SKM-1 (cell line): ENCODE measurements around the gene AUH.
A peak's percentile ranks its signal among the peaks of the same experiment; 100 is the strongest.

Experiments used
- DNase-seq: peaks from one replicate; lab custom pipeline; 2025; ENCODE audit not compliant: unreplicated experiment; lab: John Stamatoyannopoulos, UW

Gene AUH

DNA sequence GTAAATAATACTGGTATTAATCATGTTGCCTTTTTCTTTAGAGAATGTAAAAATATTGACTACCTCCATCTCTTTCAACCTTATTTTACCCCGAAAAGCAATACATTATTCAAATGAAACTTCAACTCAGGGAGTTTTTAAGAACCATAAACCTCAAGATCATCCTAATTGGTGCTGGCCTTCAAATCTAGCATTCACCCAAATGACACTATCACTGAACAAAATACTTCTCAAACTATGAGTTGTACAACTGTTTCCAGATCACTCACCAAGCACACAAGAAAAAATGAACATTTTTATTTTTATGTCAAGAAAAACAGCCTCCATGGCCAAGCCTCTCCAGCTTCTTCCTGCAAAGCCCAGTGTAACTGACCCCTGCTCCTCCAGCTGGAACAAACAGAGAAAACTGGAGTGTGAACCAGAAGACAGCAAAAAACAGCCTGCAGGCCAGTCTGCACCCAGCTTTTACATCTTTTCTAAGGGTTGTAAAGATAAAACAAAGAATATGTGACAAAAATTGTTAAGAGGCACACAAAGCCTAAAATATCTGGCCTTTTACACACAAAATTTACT lies 21.2 kb downstream of the AUH start:
- no peak for DNase-seq

DNA sequence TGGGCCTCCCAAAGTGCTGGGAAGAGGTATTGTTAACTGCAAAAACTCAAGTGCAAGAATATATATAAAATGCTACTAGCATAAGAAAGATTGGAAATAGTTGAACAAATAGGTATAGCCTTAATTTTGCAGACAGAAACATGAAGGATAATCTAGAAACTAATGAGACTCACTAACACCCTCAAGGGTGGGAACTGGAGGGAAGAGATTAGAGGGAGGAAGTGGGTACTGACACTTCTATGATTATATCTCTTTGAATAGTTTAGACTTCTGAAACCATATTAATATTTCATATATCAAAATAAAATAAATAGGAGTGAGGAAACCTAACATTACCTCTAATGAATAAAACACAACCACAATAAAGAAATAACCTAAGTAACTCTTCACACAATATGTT lies 23.0 kb downstream of the AUH start:
- no peak for DNase-seq

DNA sequence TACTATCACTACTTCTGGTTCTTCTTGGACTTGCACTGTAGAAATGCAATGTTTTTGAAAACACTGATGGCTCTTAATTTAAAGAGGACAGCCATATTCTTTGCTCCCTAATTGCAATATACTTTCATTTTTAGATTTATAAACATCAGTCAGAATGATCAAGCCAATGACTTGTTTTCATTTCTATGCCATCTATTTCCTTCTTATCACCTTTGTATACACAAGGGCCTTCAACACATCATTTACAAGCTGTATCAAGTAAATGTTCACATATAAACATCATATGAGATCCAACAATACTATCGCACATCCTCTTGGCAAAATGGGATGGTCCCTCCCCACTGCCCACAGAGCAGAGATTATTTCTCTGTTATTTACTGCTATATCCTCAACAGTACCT lies 24.9 kb downstream of the AUH start:
- no peak for DNase-seq

DNA sequence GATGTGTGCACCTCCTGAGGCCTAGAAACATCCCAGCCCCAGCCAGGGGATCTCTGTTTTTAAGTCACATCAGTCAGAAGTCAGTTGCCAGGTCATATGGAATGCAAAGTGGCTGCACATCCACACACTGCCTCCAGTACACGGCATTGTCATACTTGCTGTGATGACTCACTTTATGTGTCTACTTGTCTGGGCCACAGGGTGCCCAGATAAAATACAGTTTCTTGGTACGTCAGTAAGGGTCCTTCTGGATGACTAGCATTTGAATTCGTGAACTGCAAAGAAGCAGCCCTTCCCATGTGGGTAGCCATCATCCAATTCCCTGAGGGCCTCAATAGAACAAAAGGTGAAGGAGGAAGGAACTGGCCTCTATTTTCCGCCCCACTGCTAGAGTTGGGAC lies 27.7 kb downstream of the AUH start:
- no peak for DNase-seq

DNA sequence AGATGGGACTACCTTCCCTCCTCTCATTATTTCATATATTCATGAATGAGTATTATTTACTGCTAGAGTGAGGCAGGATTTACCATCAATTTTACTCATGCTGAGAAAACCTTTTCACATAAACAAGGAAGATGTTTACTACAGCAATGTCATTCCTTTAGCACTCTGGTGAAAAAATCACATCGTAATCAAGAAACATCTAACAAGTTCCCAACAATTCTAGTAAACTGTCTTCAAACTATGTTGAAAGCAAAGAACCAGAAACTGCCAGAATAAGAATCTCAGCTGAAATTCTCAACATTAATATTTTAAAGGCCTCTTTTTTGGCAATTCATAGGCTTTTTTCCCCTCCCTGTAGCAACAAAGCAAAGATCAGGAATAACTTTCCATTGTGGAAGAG lies 28.2 kb downstream of the AUH start:
- DNase-seq = no peak

DNA sequence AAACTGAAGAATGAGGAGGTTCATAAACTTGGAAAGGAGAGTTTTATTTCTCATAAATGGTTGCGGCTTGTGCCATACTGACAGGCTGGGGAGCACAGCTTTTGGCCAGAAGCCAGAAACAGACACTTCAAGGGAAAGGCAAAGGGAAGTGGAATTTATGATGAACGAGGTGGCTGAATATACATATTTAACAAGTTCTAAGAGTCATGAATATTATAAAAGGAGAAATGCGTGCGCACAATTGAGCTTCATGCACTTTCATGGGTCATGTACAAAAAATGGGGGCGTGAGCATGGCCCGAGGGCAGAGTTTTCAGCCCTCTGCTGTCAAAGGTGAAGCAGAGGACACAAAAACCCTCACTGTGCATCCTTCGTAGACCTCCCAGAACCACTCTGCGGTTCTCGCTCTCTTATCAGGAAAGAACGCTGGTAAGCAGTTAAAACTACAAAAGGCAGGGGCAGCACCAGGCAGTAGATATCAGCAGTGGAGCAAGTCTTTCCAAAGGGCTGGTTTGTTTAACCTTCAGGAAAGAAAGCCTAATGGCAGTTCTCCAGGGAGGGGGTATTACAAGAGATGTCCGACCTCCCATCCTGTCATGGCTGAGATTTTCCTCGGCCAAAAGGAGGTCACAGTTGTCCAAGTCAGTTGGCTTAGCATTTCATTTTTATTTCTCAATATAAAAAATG lies 29.0 kb downstream of the AUH start:
- DNase-seq = no peak

DNA sequence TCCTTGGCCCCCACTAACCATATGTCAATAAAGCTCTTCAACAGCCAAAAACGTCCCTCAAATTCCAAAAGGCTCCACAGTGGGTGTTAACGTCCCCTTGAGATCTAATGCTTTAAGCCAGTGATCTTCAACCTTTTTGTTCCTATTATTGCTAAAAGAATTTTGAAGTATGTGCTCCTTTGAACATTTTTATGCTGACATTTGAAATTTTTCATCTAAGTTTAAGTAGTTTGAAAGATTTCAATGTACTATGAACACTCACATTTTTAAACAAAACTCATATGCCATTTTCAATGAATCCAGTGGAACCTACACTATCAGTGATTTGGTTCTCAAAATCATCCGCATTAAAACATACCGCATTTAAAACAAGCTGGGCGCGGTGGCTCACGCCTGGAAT lies 29.9 kb downstream of the AUH start:
- no peak for DNase-seq

DNA sequence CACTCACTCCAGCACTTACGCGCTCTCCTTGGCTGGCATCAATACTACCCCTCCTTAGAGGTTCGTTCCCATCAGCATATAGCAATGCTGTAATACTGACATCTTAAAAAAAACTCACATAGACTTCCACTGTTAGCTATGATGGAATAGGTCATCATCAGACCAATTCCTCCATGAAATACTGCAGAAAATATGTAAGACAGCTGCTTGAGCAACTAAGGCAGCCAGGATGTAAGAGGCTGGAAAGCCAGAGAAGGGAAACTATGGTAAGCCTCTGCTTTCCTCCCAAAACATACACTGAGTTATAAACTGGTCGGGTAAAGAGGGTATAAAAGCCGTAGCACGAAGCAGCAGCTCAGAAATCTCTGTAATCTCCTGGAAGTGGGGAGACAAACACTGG lies 33.5 kb downstream of the AUH start:
- DNase-seq = no peak

DNA sequence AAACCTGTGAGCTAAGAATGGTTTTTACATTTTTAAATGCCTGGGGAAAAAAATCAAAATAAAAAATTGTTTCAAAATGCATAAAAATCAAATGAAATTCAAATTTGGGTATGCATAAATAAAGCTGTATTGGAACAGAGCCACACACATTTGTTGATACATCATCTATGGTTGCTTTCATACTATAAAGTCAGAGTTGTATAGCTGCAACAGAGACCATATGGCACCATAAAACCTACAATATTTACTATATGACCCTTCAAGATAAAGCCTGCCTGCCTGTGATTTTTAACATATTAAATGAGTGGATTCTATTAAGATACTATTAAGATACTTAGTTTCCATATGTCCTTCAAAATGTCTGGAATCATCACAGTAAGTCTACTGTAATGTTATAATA lies 40.0 kb downstream of the AUH start:
- DNase-seq = no peak

DNA sequence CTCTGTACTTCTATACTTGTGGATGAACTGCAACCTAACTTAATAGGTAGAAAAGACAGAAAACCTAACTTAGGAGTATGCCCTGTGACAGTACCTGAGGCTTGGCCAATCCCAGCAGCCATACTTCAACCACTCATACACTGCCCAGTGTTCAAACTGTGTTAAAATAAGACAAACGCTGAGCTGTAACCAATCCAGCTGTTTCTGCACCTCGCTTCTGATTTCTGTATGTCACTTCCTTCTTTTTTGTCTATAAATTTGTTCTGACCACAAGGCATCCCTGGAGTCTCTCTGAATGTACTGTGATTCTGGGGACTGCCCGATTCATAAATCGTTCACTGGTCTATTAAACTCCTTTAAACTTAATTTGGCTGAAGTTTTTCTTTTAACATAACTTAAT lies 41.4 kb downstream of the AUH start:
- DNase-seq = no peak

DNA sequence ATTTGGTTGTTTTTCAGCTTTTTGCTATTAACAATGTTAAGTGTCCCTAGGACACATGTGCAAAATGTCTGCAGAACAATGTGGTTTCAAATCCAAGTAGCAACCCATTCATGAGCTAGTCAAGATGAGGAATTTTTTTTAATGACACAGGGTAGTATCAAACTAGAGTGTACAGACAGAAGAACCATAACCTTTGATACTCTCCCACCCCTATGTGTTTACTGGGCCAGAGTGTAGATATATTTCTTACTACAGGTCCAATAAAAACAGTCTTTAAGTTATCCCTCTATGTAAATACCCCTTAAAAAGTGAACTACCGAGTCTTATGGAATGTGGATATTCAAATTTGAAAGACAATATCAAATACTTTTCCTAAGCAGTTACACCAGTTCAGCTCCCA lies 45.6 kb downstream of the AUH start:
- no peak for DNase-seq

DNA sequence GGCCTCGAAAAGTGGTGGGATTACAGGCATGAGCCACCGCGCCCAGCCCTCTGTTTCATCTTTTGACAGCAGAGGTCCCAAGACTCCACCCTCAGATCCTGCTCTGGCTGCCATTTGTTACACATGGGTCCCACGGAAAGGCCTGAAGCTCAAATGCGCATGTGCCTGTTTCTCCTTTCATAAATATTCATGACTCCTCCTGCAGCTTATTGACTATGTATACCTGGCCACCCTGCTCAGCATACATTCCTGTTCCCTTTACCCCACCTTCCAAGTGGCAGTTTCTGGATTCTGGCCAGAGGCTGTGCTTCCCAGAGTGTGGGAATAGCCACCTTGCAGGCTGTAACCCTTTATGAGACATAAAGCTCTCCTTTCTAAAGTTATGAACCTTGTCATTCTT lies 46.5 kb downstream of the AUH start:
- no peak for DNase-seq

DNA sequence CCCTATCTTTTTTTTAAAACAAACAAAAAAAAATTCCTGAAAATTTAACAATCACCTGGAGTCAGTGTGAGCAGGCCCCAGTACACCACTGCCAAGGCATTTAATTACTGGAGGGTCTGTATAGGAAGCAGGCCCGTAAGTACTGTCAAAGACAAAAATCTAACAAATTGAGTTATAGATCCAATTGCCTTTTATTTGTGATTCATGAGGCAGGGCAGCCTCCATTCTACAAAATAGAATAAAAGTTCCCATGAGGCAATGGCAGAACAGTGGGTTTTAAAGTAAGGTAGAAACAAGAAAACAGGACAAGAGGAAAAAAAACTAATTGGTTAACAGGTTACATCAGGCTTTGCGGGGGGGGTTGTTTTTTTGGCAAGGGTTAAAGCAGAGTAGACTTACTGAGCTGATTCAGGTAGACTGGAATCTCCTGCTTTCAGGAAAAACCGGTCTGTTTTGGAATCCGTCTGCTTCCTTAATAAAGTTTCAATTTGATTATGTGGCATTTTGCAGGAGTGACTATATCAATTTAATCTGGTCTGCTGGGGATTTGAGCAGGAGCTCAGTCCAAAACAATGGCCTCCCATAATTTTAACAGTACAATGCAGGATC lies 48.9 kb downstream of the AUH start:
- no peak for DNase-seq

DNA sequence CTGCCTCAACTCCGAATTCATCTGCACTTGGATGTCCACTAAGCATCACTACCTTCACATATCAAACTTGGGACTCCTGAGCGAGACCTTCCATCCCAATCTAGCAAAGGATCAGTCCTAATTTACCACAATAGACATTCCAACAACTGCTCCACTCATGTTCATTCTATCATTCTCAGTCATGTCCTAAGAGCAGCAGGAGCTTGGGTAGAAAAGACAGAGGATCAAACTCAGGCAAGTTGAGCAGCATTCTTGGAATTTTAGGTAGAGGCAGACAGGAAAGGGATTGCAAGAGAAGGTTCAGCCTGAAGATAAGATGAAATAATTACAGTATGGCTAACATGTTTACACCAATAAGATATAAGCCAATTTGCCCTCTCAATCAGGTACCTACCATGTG lies 51.7 kb downstream of the AUH start:
- DNase-seq = no peak

DNA sequence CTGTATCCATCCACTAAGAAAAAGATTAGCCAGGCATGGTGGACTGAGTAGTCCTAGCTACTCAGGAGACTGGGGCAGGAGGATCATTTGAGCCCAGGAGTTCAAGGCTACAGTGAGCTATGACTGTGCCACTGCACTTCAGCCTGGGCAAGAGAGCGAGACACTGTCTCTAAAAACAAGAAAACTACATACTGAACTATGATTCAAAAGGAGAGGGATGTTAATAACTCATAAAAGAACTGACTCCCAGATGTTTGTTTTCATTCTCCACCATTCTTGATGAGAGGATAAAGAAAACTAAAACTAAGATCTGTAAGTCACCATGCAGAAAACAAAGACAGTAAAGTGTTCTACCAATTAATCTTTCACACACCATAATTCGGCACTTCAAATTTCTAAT lies 53.5 kb downstream of the AUH start:
- DNase-seq = no peak

DNA sequence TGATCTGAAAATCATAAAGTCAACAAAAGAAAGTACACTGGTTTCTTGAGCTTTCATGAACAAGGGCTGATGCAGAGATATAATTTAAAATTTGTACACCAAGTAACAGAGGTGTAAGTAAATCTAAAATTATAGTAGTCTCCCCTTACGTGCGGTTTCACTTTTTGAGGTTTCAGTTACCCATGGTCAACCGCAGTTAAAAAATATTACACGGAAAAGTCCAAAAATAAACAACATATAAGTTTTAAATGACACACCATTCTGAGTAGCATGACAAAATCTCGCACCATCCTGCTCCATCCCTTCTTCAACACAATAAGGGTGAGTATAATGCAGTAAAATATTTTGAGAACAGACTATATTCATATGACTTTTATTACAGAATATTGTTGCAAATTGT lies 54.4 kb downstream of the AUH start:
- no peak for DNase-seq

DNA sequence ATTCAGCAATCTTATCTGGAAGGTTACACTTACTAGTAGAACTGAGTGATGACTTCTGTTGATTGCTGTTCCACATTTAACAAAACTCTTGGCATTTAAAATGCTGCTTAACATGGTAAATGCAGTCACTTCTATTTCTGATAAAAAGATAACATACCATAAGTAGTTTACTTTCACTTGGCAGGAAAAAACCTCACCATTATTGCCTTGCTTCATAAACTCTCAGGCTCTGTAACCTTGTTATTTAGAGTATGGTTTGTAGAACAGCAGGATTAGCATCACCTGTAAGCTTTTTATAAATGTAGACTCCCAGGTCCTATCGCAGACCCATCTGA lies 55.5 kb downstream of the AUH start:
- no peak for DNase-seq

DNA sequence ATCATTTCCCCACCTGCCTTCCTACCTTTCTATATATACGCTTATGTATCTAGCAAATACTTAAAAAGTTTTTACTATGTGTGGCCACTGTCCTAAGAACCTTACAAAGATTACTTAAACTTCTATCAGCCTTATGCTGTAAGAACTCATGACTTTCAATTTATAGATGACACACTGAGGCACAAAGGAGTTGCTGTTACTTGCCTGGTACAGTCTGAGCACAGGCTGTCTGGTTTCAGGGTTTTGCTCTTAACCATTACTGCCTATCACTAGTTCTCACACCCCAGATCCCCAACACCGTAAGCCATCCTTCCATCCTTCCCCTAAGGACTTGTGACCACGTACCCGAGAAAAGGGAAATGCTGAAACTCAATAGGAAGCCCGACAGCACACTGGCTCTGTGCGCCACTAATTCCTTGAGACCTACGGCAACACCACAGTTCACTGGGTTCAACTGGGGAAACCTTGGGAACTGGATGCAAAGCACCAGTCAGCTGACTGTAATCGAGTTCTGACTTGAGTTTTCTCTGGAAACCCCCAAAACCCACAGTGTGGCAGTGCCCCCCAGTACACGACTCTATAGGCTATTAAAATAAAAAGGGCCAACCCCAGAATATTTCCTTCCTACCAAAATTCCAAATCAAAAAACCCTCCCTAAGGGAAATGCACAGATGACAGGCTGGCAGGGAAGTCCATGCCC lies 56.0 kb downstream of the AUH start:
- DNase-seq = no peak

DNA sequence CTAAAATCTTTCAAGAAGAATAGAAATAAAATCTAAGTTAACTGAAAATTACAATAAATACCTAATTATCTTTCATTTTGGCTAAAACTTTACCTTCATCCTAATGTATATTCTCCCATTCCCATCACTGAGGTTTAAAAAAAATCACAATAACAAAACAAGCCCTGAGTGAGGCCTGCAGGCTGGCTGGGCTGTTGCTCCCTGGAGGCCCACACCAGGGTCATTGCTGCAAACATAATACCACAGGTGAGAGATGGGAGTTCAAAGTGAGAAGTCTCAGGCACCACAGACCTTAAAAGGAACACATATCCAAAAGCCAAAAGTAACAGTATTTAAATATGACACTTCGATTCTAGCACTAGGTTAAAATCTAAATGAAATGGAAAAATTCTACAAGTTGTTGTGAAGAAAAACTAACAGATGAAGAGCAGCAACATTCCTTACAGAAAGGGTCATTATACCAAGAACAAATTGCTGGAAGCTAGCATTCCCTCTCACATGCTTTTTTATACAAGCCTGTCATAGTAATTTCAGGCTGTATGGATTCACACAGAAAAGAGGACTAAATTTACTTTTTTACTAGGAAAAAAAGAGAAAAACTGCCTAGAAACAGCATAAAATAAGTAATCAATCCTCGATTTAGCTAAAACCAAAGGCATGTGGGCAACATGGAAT lies 57.8 kb downstream of the AUH start:
- DNase-seq = no peak

DNA sequence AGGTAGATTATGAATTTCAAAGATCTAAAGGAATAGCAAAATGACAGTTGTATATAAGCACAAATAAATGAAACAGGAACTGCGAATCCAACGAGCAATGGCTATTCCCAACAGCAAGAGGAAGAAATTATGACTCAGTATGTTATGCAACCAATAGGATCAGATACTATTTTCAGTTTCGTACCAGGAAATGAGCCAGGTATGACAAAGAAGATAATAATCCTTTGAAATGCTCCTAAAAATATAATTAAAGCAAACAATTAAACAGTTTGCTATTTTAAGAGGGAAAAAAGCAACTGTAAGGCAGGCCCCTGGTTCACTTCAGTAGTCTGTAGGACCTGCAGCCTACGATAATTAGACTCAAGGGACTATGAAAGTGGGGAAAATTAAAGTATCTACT lies 58.9 kb downstream of the AUH start:
- DNase-seq = peak; percentile 43

DNA sequence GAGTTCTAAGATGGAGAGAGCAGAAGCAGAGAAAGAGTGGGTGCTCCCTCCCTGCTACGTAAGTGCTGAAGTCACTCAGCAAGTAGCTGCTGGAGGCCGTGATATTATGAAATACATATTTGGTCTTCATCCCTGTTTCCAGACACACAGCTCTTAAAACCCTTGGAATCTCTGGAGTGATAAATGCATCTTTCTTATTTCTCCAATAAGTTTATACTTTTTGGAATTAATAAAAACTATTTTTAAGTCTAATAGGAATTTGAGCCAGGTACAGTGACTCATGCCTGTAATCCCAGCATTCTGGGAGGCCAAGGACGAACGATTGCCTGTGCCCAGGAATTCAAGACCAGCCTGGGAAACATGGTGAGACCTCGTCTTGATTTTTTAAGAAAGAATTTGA lies 60.6 kb downstream of the AUH start:
- DNase-seq = no peak

DNA sequence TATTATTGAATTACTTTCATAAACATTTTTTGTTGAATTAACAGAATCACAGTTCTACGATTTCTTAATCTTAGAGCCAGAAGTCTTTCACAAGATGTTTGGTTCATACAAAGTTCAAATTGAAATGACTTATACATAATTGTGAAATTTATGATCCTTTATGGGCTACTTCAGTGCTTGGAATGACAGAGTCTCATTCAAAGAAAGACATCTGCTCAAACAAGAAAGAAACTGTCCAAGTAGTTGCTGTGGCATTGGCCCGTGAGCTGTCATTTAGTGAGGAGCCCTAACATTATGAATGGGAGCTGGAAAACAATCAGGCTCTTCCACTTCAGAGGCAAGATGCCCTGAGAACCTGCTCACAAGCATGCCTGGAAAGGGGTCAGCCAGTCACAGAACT lies 63.4 kb downstream of the AUH start:
- no peak for DNase-seq
